Fibroblast of skin of right biceps (primary cell): Measurements from ENCODE around the gene ADAM17.
"Not testable (repeated sequence)": the region's sequence is repeated elsewhere in the genome, so short reads cannot be mapped to it uniquely, and the experiment has no call there.

ENCODE experiments used
- DNase-seq: peaks from one replicate; pipeline ENCODE4 v3.0.0-alpha.2; 2013

The ADAM17 gene

GRCh38 chr2:9555297-9556120 is at the start of gene ADAM17:
Gene ADAM17, minus strand, starts transcription at chr2:9555830. Its CDS starts 225 bp downstream, at chr2:9555605.
- DNase-seq = peak; percentile 96

- DNase-seq = no peak
Measured at GRCh38 chr2:9602412-9602811, 46.8 kb upstream of the ADAM17 start.

GRCh38 chr2:9601397-9601796 is 45.8 kb upstream of the ADAM17 start:
- DNase-seq = no peak

- DNase-seq = no peak
Measured at GRCh38 chr2:9599430-9599829, 43.8 kb upstream of the ADAM17 start.

DNA sequence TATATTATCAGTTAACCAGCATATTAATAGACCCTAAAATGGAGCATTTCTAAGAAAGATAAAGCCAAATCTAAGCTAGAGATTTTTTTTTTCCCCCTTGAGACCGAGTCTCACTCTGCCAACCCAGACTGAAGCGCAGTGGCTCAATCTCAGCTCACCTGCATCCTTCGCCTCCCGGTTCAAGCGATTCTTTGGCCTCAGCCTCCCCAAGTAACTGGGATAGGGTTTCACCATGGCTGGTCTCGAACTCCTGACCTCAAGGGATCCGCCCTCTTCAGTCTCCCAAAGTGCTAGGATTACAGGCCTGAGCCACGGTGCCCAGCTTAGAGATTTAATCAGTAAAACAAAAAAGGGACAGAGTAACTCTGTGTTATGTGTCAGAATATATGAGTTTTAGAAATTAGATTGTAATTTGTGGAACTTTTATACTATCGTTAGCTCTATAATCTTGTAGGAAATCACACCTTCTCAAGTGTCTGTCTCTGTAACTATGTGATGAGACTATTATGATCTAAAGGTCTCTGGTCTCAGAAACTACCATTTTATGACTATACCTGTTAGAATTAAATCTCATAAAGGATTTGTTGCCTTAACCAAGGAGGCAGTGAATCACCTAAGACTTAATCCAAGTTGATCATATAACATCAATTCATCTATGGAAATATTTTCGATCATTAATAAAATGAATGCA is 41.1 kb upstream of the ADAM17 start:
- DNase-seq = no peak

- no peak for DNase-seq
Measured at GRCh38 chr2:9595746-9596145, 40.1 kb upstream of the ADAM17 start.

GRCh38 chr2:9595256-9595655 is 39.6 kb upstream of the ADAM17 start:
- DNase-seq = not testable (repeated sequence)

DNA sequence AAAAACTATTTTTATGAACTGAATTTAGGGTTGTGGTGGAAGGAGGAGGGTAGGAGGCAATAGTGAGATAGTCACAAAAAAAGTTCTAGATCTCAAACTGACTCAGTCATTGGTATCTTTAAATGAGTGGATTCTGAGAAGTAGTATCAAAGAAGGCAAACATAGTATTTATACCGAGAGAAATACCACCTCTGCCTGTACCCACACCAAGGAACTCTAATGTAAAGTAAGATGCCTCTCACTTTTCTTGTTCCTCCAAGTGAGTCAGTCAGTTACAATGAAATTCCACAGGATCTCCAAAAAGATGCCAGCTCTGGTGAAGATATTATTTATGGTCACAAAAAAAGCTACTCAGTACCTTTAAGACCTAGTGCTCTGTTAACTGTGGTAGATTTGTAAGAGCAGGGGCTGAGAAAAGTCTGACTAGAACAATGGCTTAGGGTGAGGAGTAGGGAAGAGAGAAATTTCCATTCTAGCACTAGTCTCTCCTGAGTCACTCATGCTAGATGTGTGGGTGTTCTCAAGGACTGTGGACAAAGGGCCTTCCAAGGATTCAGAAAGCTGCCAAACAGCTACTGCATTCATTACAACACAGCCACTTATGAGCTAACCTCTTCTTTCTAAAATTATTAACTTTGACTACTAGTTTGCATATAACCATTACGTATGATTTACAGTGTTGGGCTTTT is 38.9 kb upstream of the ADAM17 start:
- DNase-seq = peak; percentile 77

DNA sequence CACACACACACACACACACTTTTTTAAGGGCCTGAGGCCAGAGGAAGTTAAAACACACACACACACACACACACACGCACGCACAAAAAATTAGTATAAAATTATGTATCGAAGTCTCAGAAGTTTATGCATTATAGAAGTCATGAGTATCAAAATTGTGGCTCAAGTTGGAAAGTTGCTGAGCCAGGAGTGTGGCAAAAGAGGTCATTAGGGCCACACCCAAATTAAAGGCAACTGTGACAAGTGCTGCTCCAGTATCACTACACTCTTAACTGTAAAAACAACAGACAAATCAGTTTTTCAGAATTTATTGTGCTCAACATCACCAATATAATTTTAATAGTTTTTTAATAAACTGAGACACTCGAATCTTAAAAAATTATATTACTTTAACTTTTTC is 38.3 kb upstream of the ADAM17 start:
- no peak for DNase-seq

DNA sequence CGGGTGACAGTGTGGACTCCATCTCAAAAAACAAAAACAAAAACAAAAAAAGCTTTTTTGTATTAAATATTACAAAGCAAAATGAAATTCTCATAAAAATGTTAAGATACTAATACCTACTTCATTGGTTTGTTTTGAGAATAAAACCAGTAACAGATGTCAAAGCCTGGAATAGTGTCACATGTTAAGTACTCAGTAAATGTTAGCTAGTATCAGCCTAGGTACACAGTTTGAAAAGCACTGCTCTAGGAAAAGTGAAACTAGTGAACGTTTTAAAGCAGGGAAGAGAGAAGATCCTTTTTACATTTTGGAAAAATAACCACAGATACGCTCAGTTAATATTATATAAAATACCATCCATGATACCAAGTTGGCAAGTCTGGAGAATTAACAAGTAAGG is 37.1 kb upstream of the ADAM17 start:
- DNase-seq = no peak

- DNase-seq = no peak
Measured at GRCh38 chr2:9590641-9591040, 35.0 kb upstream of the ADAM17 start.

- no peak for DNase-seq
Measured at GRCh38 chr2:9586465-9586864, 30.8 kb upstream of the ADAM17 start.

DNA sequence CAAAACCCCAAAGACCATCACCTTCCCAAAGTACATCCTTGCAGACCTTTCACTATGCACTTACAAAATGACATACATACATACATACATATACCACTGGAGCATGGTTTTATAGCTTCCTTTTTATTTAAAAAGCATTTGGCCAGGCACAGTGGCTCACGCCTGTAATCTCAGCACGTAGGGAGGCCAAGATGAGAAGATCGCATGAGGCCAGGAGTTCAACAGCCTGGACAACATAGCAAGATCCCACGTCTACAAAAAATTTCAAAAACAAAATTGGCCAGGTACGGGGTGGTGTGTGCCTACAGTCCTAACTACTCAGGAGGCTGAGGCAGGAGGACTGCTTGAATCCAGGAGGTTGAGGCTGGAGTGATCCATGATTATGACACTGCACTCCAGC is 29.9 kb upstream of the ADAM17 start:
- no peak for DNase-seq

DNA sequence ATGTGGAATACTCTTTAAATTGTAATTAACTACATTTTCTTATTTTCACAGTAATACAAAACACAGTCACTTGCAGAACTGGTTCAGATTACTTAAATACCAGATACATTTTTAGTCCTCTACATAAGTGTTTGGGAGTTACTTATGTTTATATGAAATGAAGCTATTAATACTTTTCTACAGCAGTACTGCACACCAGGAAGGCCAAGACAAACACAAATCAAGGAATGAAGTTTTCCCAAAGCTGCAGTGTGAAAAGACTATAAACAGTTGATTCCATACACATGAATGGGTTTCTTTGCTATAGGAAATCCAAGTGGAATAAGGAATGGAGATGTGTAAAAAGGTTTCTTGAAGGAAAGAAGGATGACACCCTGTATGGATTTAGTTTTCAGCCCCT is 29.3 kb upstream of the ADAM17 start:
- not testable (repeated sequence) for DNase-seq

GRCh38 chr2:9582624-9583023 is 27.0 kb upstream of the ADAM17 start:
- DNase-seq = no peak

GRCh38 chr2:9578467-9579235 is 23.0 kb upstream of the ADAM17 start:
- no peak for DNase-seq

GRCh38 chr2:9574331-9574730 is 18.7 kb upstream of the ADAM17 start:
- DNase-seq = no peak

- no peak for DNase-seq
Measured at GRCh38 chr2:9573840-9574239, 18.2 kb upstream of the ADAM17 start.

GRCh38 chr2:9573013-9573720 is 17.5 kb upstream of the ADAM17 start:
- DNase-seq = no peak

- no peak for DNase-seq
Measured at GRCh38 chr2:9570182-9571060, 14.8 kb upstream of the ADAM17 start.

- peak; percentile 87 for DNase-seq
Measured at GRCh38 chr2:9565436-9566153, 10.0 kb upstream of the ADAM17 start.
